H9 (cell line): ENCODE results near the gene PXDC1. TPM values are rescaled to one million over a fixed set of nuclear protein-coding genes. Genes with fewer than 3 reads are reported as not detected.

Experiments used
- DNase-seq: peaks from one replicate; pipeline ENCODE4 v3.0.0-alpha.2; 2017
- H2AFZ ChIP-seq: one replicate; pipeline ENCODE4 v1.6.1; 2013; ENCODE audit warnings: mild to moderate bottlenecking, low read length, control low read depth, moderate library complexity
- H2AK5ac ChIP-seq: 2 replicates; pipeline ENCODE4 v1.6.1; 2013; ENCODE audit warnings: low read length, control low read depth, mixed read lengths; ENCODE audit not compliant: insufficient read length
- H2BK120ac ChIP-seq: one replicate; pipeline ENCODE4 v1.6.1; 2013; ENCODE audit warnings: low read depth, mild to moderate bottlenecking, low read length, control low read depth, inconsistent platforms; ENCODE audit not compliant: poor library complexity, severe bottlenecking
- H2BK12ac ChIP-seq: 2 replicates; pipeline ENCODE4 v1.6.1; 2013; ENCODE audit warnings: low read length, control low read depth, mixed read lengths, low read depth; ENCODE audit not compliant: insufficient read length
- H2BK15ac ChIP-seq: 2 replicates; pipeline ENCODE4 v1.6.1; 2013; ENCODE audit warnings: low read depth, low read length, control low read depth
- H2BK20ac ChIP-seq: one replicate; pipeline ENCODE4 v1.6.1; 2013; ENCODE audit warnings: low read depth, mild to moderate bottlenecking, low read length, control low read depth, inconsistent platforms; ENCODE audit not compliant: poor library complexity, severe bottlenecking
- H2BK5ac ChIP-seq: 2 replicates; pipeline ENCODE4 v1.6.1; 2013; ENCODE audit warnings: low read length, control low read depth, mixed read lengths; ENCODE audit not compliant: insufficient read length
- H3K14ac ChIP-seq: 2 replicates; pipeline ENCODE4 v1.6.1; 2013; ENCODE audit warnings: low read length, control low read depth; ENCODE audit not compliant: insufficient read depth
- H3K18ac ChIP-seq: 2 replicates; pipeline ENCODE4 v1.6.1; 2013; ENCODE audit warnings: low read depth, mild to moderate bottlenecking, mixed read lengths, low read length, control low read depth; ENCODE audit not compliant: insufficient read length
- H3K23ac ChIP-seq: 2 replicates; pipeline ENCODE4 v1.6.1; 2013; ENCODE audit warnings: low read length, control low read depth, mixed read lengths, low read depth; ENCODE audit not compliant: insufficient read length
- H3K23me2 ChIP-seq: 2 replicates; pipeline ENCODE4 v1.6.1; 2013; ENCODE audit warnings: low read depth, mild to moderate bottlenecking, mixed read lengths, low read length, control low read depth; ENCODE audit not compliant: insufficient read length, poor library complexity, severe bottlenecking
- H3K27ac ChIP-seq: 2 replicates; pipeline ENCODE4 v1.5.1; 2013; ENCODE audit warnings: low read length, control low read depth, mixed read lengths, low read depth; ENCODE audit not compliant: insufficient read length
- H3K27me3 ChIP-seq: 2 replicates; pipeline ENCODE4 v1.6.1; 2013; ENCODE audit warnings: low read length, control low read depth, inconsistent platforms; ENCODE audit not compliant: insufficient read depth
- H3K4ac ChIP-seq: 2 replicates; pipeline ENCODE4 v1.6.1; 2013; ENCODE audit warnings: low read depth, mild to moderate bottlenecking, control low read depth, inconsistent platforms, low read length, moderate library complexity
- H3K4me1 ChIP-seq: 2 replicates; pipeline ENCODE4 v1.6.1; 2013; ENCODE audit warnings: low read length, control low read depth, inconsistent platforms; ENCODE audit not compliant: insufficient read depth
- H3K4me2 ChIP-seq: 2 replicates; pipeline ENCODE4 v1.6.1; 2013; ENCODE audit warnings: low read length, control low read depth, mixed read lengths; ENCODE audit not compliant: insufficient read length, insufficient read depth
- H3K56ac ChIP-seq: 2 replicates; pipeline ENCODE4 v1.6.1; 2013; ENCODE audit warnings: low read depth, mild to moderate bottlenecking, mixed read lengths, low read length, control low read depth; ENCODE audit not compliant: insufficient read length
- H3K79me1 ChIP-seq: 2 replicates; pipeline ENCODE4 v1.6.1; 2013; ENCODE audit warnings: low read depth, mild to moderate bottlenecking, moderate library complexity, low read length, control low read depth, inconsistent platforms; ENCODE audit not compliant: insufficient read depth, poor library complexity, severe bottlenecking
- H3K79me2 ChIP-seq: 2 replicates; pipeline ENCODE4 v1.6.1; 2013; ENCODE audit warnings: low read length, control low read depth, inconsistent platforms; ENCODE audit not compliant: insufficient read depth
- H3K9ac ChIP-seq: 2 replicates; pipeline ENCODE4 v1.6.1; 2013; ENCODE audit warnings: low read length, control low read depth, mixed read lengths; ENCODE audit not compliant: insufficient read length; ENCODE audit errors: extremely low read depth
- H3K9me3 ChIP-seq: one replicate; pipeline ENCODE4 v1.6.1; 2013; ENCODE audit warnings: low read depth, low read length, inconsistent platforms; ENCODE audit not compliant: control insufficient read depth
- H3T11ph ChIP-seq: one replicate; pipeline ENCODE4 v1.6.1; 2013; ENCODE audit warnings: mild to moderate bottlenecking, low read length, control low read depth, inconsistent platforms
- H4K20me1 ChIP-seq: one replicate; pipeline ENCODE4 v1.6.1; 2013; ENCODE audit not compliant: control insufficient read depth, insufficient read length, insufficient read depth
- H4K5ac ChIP-seq: 2 replicates; pipeline ENCODE4 v1.6.1; 2013; ENCODE audit warnings: low read depth, mild to moderate bottlenecking, mixed read lengths, low read length, control low read depth; ENCODE audit not compliant: insufficient read length
- H4K8ac ChIP-seq: replicated peaks from 2 replicates; pipeline ENCODE4 v1.6.1; 2013; ENCODE audit warnings: low read length, control low read depth, mixed read lengths, low read depth; ENCODE audit not compliant: insufficient read length
- H4K91ac ChIP-seq: 2 replicates; pipeline ENCODE4 v1.6.1; 2013; ENCODE audit warnings: low read depth, mild to moderate bottlenecking, moderate library complexity, mixed read lengths, low read length, control low read depth; ENCODE audit not compliant: insufficient read length
- H3K27ac Mint-ChIP-seq, 3 experiments: 2 replicates in 2 of 3; 3 replicates in 1 of 3; pipeline ENCODE4 v1.8.0; 2020 to 2021; ENCODE audit warnings: mixed read lengths in 3 of 3, mild to moderate bottlenecking in 1 of 3, moderate library complexity in 1 of 3
- H3K27me3 Mint-ChIP-seq: 2 replicates; pipeline ENCODE4 v1.8.0; 2021; ENCODE audit warnings: low read depth, mild to moderate bottlenecking, moderate library complexity, mixed read lengths
- H3K36me3 Mint-ChIP-seq, 3 experiments: 2 replicates in 2 of 3; 3 replicates in 1 of 3; pipeline ENCODE4 v1.8.0; 2020 to 2021; ENCODE audit warnings: low read depth in 3 of 3, mixed read lengths in 3 of 3; ENCODE audit not compliant: insufficient read depth in 1 of 3
- H3K4me1 Mint-ChIP-seq, 2 experiments: 2 replicates each; pipeline ENCODE4 v1.8.0; 2020; ENCODE audit warnings: mixed read lengths in 2 of 2
- H3K4me3 Mint-ChIP-seq, 2 experiments: 2 replicates in 1 of 2; 3 replicates in 1 of 2; pipeline ENCODE4 v1.8.0; 2020 to 2021; ENCODE audit warnings: mild to moderate bottlenecking in 2 of 2, mixed read lengths in 2 of 2, moderate library complexity in 1 of 2
- H3K9me3 Mint-ChIP-seq, 2 experiments: 2 replicates in 1 of 2; 3 replicates in 1 of 2; pipeline ENCODE4 v1.8.0; 2020; ENCODE audit warnings: mild to moderate bottlenecking in 2 of 2, mixed read lengths in 2 of 2, moderate library complexity in 1 of 2
- WGBS: extraction: QIAGEN DNeasy Blood & Tissue Kit; methylation state at CpG from one replicate; pipeline ENCODE4 v1.1.7; 2013; ENCODE audit warnings: missing lambda C conversion rate, low lambda C conversion rate, mixed read lengths; ENCODE audit not compliant: insufficient read length; ENCODE audit errors: extremely low coverage; 5-methylcytosine and 5-hydroxymethylcytosine counted together
- total RNA-seq: library from RNA; stranded (reverse); gene quantifications from 2 replicates; pipeline ENCODE4 v1.2.1, GENCODE V29; 2021
- TF ChIP-seq, protein P1 (sequence below): fragments of 200-600 bp; sonication (generic); conservative IDR thresholded peaks from 3 replicates; pipeline ENCODE4 v1.8.0; 2021; ENCODE audit warnings: antibody characterized with exemption, mild to moderate bottlenecking

The PXDC1 gene
- total RNA-seq, 1 experiment from 2014 or later: 3.1 TPM

DNA sequence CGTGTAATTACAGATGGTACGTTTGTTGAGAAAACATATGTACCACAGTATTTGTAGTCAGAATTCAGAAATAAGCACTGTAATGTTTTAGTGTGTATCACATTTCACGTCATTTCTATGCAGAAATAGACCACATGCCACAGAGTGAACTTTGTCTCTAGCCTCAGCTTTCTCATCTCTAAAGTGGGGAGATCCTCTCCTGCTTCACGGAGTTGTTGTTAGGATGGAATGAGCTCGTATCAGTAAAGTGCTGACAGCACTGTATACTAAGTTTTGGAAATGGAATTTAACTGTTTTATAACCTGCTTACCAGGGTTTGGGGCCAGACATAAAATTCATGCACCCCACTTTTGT, 34.2 kb upstream of the PXDC1 start:
- H3K9ac ChIP-seq: no peak overlapping the region
- H4K20me1 ChIP-seq: no peaks in the 10 kb centered on the region
- H3K79me2 ChIP-seq: no peaks in the 10 kb centered on the region
- H3K27me3 Mint-ChIP-seq: peaks cover 2% of the 10 kb centered on the region
- no peaks in the 10 kb centered on the region for H3K4me1 ChIP-seq
- no peak overlapping the region for H3T11ph ChIP-seq
- no peak overlapping the region for H2BK12ac ChIP-seq
- no peak overlapping the region for H2AFZ ChIP-seq
- H3K27me3 ChIP-seq: no peaks in the 10 kb centered on the region
- no peak overlapping the region for H3K27ac Mint-ChIP-seq
- H3K23me2 ChIP-seq: no peaks in the 10 kb centered on the region
- H3K9me3 Mint-ChIP-seq: no peaks in the 10 kb centered on the region
- no peaks in the 10 kb centered on the region for H3K4me1 Mint-ChIP-seq
- DNase-seq: no peak
- H3K27ac ChIP-seq: no peak overlapping the region
- H3K4me3 Mint-ChIP-seq: no peak overlapping the region
- H2BK5ac ChIP-seq: no peak overlapping the region
- H3K4me2 ChIP-seq: no peak overlapping the region
- H3K79me1 ChIP-seq: no peaks in the 10 kb centered on the region
- no peak overlapping the region for H2AK5ac ChIP-seq
- TF ChIP-seq, protein P1, sequence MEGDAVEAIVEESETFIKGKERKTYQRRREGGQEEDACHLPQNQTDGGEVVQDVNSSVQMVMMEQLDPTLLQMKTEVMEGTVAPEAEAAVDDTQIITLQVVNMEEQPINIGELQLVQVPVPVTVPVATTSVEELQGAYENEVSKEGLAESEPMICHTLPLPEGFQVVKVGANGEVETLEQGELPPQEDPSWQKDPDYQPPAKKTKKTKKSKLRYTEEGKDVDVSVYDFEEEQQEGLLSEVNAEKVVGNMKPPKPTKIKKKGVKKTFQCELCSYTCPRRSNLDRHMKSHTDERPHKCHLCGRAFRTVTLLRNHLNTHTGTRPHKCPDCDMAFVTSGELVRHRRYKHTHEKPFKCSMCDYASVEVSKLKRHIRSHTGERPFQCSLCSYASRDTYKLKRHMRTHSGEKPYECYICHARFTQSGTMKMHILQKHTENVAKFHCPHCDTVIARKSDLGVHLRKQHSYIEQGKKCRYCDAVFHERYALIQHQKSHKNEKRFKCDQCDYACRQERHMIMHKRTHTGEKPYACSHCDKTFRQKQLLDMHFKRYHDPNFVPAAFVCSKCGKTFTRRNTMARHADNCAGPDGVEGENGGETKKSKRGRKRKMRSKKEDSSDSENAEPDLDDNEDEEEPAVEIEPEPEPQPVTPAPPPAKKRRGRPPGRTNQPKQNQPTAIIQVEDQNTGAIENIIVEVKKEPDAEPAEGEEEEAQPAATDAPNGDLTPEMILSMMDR: no peak
- no peak overlapping the region for H3K18ac ChIP-seq
- H3K36me3 Mint-ChIP-seq: no peaks in the 10 kb centered on the region
- H4K8ac ChIP-seq: no peak overlapping the region
- H3K14ac ChIP-seq: no peak overlapping the region
- no peak overlapping the region for H2BK20ac ChIP-seq
- no peak overlapping the region for H3K23ac ChIP-seq
- H4K91ac ChIP-seq: no peak overlapping the region
- no peak overlapping the region for H2BK15ac ChIP-seq
- H2BK120ac ChIP-seq: no peak overlapping the region
- no peak overlapping the region for H4K5ac ChIP-seq
- no peaks in the 10 kb centered on the region for H3K9me3 ChIP-seq
- no peak overlapping the region for H3K4ac ChIP-seq
- H3K56ac ChIP-seq: no peak overlapping the region
- no CpG with 5 or more reads among the region's 5 CpGs for WGBS
